GM12878 (cell line): Measurements from ENCODE around the gene TTC9B. TPM values are rescaled to one million over a fixed set of nuclear protein-coding genes. Genes with fewer than 3 reads are reported as not detected.

Experiments used
- ATAC-seq: fragments of 200-7000 bp; cut with Tn5 transposase; 3 replicates; pipeline ENCODE4 v1.9.1; 2020; ENCODE audit warnings: mild to moderate bottlenecking, moderate library complexity
- BruUV-seq: library from RNA; stranded (reverse); fragments of 400-500 nt; replicated peaks from 2 replicates; lab custom pipeline; 2021; lab: Mats Ljungman, UMichigan
- CTCF ChIA-PET: fragments of 300-600 bp; sonication (Branson Sonifier 250); formaldehyde crosslinking; extraction: SDS; loops from one replicate; lab custom pipeline; 2021; ENCODE audit warnings: inconsistent platforms; lab: Yijun Ruan, JAX
- POLR2A ChIA-PET: fragments of 350-600 bp; formaldehyde crosslinking; extraction: SDS; loops from one replicate; lab custom pipeline; 2021; ENCODE audit warnings: inconsistent platforms; lab: Charles Lee
- RAD21 ChIA-PET: fragments of 300-600 bp; sonication (Branson Sonifier 250); formaldehyde crosslinking; loops from one replicate; lab custom pipeline; 2023; ENCODE audit warnings: antibody characterized with exemption; ENCODE audit not compliant: unreplicated experiment; lab: Charles Lee
- SMC1A ChIA-PET: fragments of 300-600 bp; sonication (Branson Sonifier 250); formaldehyde crosslinking; loops from one replicate; lab custom pipeline; 2023; ENCODE audit not compliant: unreplicated experiment, uncharacterized antibody; lab: Charles Lee
- DNase-seq: peaks from one replicate; pipeline ENCODE4 v3.0.0-alpha.2; 2011; ENCODE audit warnings: low read depth, low spot score
- FAIRE-seq: peaks from 3 replicates; lab custom pipeline; 2011; peaks lifted over from hg19 to GRCh38; lab: Jason Lieb, UNC
- H2AFZ ChIP-seq: 2 replicates; pipeline ENCODE4 v1.6.0; 2011; ENCODE audit warnings: low read depth, low read length, control low read depth; ENCODE audit not compliant: control insufficient read depth
- H3K27ac ChIP-seq: 2 replicates; pipeline ENCODE4 v1.5.1; 2011; ENCODE audit warnings: control low read depth; ENCODE audit not compliant: control insufficient read depth, insufficient read depth
- H3K27me3 ChIP-seq, 2 experiments: replicated peaks in 1 of 2; 2 replicates each; pipeline versions ENCODE4 v1.6.0 to v1.6.1; 2011; ENCODE audit warnings: low read length in 1 of 2; ENCODE audit not compliant: control insufficient read depth in 2 of 2, insufficient read depth in 2 of 2
- H3K36me3 ChIP-seq, 2 experiments: 2 replicates each; pipeline ENCODE4 v1.5.1; 2011; ENCODE audit warnings: low read length in 1 of 2; ENCODE audit not compliant: control insufficient read depth in 2 of 2, insufficient read depth in 2 of 2
- H3K4me1 ChIP-seq: 2 replicates; pipeline ENCODE4 v1.6.1; 2011; ENCODE audit warnings: mild to moderate bottlenecking, low read length, moderate library complexity, mixed read lengths; ENCODE audit not compliant: control insufficient read depth, insufficient read depth
- H3K4me2 ChIP-seq: 2 replicates; pipeline ENCODE4 v1.6.0; 2011; ENCODE audit warnings: control low read depth; ENCODE audit not compliant: control insufficient read depth, insufficient read depth
- H3K4me3 ChIP-seq: fragments of 200-600 bp; sonication (generic); 2 replicates; pipeline ENCODE4 v1.5.1; 2016
- H3K79me2 ChIP-seq: 2 replicates; pipeline ENCODE4 v1.6.0; 2011; ENCODE audit warnings: low read length; ENCODE audit not compliant: control insufficient read depth, insufficient read depth
- H3K9ac ChIP-seq: 2 replicates; pipeline ENCODE4 v1.8.0; 2011; ENCODE audit warnings: low read length, control low read depth, mixed read lengths; ENCODE audit not compliant: control insufficient read depth, insufficient read depth
- H3K9me3 ChIP-seq: replicated peaks from 3 replicates; pipeline ENCODE4 v1.5.1; 2011; ENCODE audit warnings: mild to moderate bottlenecking, low read length; ENCODE audit not compliant: control insufficient read depth, insufficient read depth
- H4K20me1 ChIP-seq: 2 replicates; pipeline ENCODE4 v1.6.0; 2011; ENCODE audit not compliant: control insufficient read depth, insufficient read depth
- CHD1 ChIP-seq: IDR thresholded peaks from 2 replicates; pipeline ENCODE4 v1.6.1; 2012; ENCODE audit warnings: low read depth, low read length, improper control_type of control experiment
- CHD4 ChIP-seq: fragments of 200-600 bp; sonication (generic); IDR thresholded peaks from 2 replicates; pipeline ENCODE4 v1.6.1; 2016; ENCODE audit warnings: mild to moderate bottlenecking
- CUX1 ChIP-seq: IDR thresholded peaks from 2 replicates; pipeline ENCODE4 v1.6.1; 2012; ENCODE audit warnings: improper control_type of control experiment, low read depth, low read length; ENCODE audit not compliant: insufficient replicate concordance
- JUNB ChIP-seq: IDR thresholded peaks from 2 replicates; pipeline ENCODE4 v1.6.1; 2016; ENCODE audit warnings: antibody characterized with exemption, mild to moderate bottlenecking
- NFYA ChIP-seq: IDR thresholded peaks from 2 replicates; pipeline ENCODE4 v1.6.1; 2011; ENCODE audit warnings: low read depth, mild to moderate bottlenecking, low read length, improper control_type of control experiment, borderline replicate concordance
- POLR2AphosphoS5 ChIP-seq: IDR thresholded peaks from 2 replicates; pipeline ENCODE4 v1.6.1; 2011; ENCODE audit warnings: mild to moderate bottlenecking, low read length, inconsistent platforms
- SREBF1 ChIP-seq: IDR thresholded peaks from 2 replicates; pipeline ENCODE4 v1.6.1; 2012; ENCODE audit warnings: mild to moderate bottlenecking, low read length
- ZBED1 ChIP-seq: IDR thresholded peaks from 2 replicates; pipeline ENCODE4 v1.6.1; 2016; ENCODE audit warnings: borderline replicate concordance
- ZNF207 ChIP-seq: fragments of 450-650 bp; IDR thresholded peaks from 2 replicates; pipeline ENCODE4 v1.6.1; 2014; ENCODE audit warnings: antibody characterized with exemption, mild to moderate bottlenecking, borderline replicate concordance
- WGBS: methylation state at CpG from one replicate; pipeline ENCODE4 v1.1.6; 2016; ENCODE audit warnings: low lambda C conversion rate; ENCODE audit not compliant: insufficient replicate concordance, insufficient coverage; ENCODE audit errors: missing lambda C conversion rate; 5-methylcytosine and 5-hydroxymethylcytosine counted together
- in situ Hi-C: fragments of 300-500 bp; cut with MboI; formaldehyde crosslinking; loops from 9 replicates; pipeline ENCODE4 v1.14.3; 2018; ENCODE audit warnings: mixed read lengths
- intact Hi-C: fragments of 100-400 bp; cut with micrococcal nuclease; formaldehyde crosslinking; loops from one replicate; pipeline ENCODE4 v1.14.2; 2022; ENCODE audit not compliant: unreplicated experiment
- polyA plus RNA-seq, 11 experiments: library from polyadenylated mRNA; depleted of rRNA in 4 of 11; unstranded in 6 of 11; stranded (reverse) in 5 of 11; fragments of >200 nt; fragmentation: Nextera tagmentation in 4 of 11; fragmentation: Illumina TruSeq in 1 of 11; extraction: Ambion mirVana in 4 of 11; extraction: Trizol in 1 of 11; gene quantifications; 1 replicate in 1 of 11; 2 replicates in 10 of 11; pipeline versions ENCODE4 v1.2.1 to v1.2.3, GENCODE V29; 2011 to 2016; ENCODE audit warnings: inconsistent platforms in 2 of 11, missing spikeins in 2 of 11, low read depth in 1 of 11
- total RNA-seq, 4 experiments: library from RNA; depleted of rRNA in 3 of 4; stranded (reverse); fragments of >200 nt in 3 of 4; fragmentation: Illumina TruSeq in 1 of 4; extraction: Trizol in 1 of 4; gene quantifications; 2 replicates each; pipeline versions ENCODE4 v1.2.1 to v1.2.3, GENCODE V29; 2013 to 2021
- TF ChIP-seq, protein P1 (sequence below): IDR thresholded peaks from 2 replicates; pipeline ENCODE4 v1.6.1; 2012; ENCODE audit warnings: mild to moderate bottlenecking, low read depth, low read length
- TF ChIP-seq, protein P2 (sequence below): fragments of 450-650 bp; IDR thresholded peaks from 2 replicates; pipeline ENCODE4 v1.6.1; 2017; ENCODE audit warnings: antibody characterized with exemption, mild to moderate bottlenecking, moderate library complexity
- TF ChIP-seq, protein P3 (sequence below): fragments of 450-650 bp; IDR thresholded peaks from 2 replicates; pipeline ENCODE4 v1.6.1; 2017; ENCODE audit warnings: borderline replicate concordance

TTC9B gene
- total and polyA plus RNA-seq, 10 of the 15 experiments (the other 5 are each of a cell fraction or from before 2014, with no cell fraction given) = 0.04 to 0.14 (median 0.10) TPM; not detected in 7

GRCh38 chr19:40262422-40262821 lies 44.2 kb upstream of the TTC9B start:
- FAIRE-seq = no peak
- POLR2A ChIA-PET = no interaction called here
- CTCF ChIA-PET = no interaction called here
- SMC1A ChIA-PET = no interaction called here
- WGBS = 85% methylated on average over 3 of the region's 3 CpGs
- Histone ChIP-seq H2AFZ (no peak overlapping the region), H3K27me3 (no peaks in the 10 kb centered on the region), H3K36me3 (peaks cover 16 to 23% of the 10 kb centered on the region in 2 experiments), H3K4me3 (no peak overlapping the region), H4K20me1 (no peaks in the 10 kb centered on the region; the same call in 1 of the 2 replicates), H3K79me2 (peaks cover 9% of the 10 kb centered on the region), H3K9me3 (no peaks in the 10 kb centered on the region; the same call in 2 of the 3 replicates), H3K4me2 (no peak overlapping the region), H3K9ac (no peak overlapping the region), H3K27ac (no peak overlapping the region), H3K4me1 (no peaks in the 10 kb centered on the region)
- in situ Hi-C loops = no loop called here
- no peak for ATAC-seq
- intact Hi-C loops = no loop called here
- BruUV-seq = no TSS peak
- DNase-seq = no peak
- RAD21 ChIA-PET = no interaction called here
- TF ChIP-seq, protein P1, sequence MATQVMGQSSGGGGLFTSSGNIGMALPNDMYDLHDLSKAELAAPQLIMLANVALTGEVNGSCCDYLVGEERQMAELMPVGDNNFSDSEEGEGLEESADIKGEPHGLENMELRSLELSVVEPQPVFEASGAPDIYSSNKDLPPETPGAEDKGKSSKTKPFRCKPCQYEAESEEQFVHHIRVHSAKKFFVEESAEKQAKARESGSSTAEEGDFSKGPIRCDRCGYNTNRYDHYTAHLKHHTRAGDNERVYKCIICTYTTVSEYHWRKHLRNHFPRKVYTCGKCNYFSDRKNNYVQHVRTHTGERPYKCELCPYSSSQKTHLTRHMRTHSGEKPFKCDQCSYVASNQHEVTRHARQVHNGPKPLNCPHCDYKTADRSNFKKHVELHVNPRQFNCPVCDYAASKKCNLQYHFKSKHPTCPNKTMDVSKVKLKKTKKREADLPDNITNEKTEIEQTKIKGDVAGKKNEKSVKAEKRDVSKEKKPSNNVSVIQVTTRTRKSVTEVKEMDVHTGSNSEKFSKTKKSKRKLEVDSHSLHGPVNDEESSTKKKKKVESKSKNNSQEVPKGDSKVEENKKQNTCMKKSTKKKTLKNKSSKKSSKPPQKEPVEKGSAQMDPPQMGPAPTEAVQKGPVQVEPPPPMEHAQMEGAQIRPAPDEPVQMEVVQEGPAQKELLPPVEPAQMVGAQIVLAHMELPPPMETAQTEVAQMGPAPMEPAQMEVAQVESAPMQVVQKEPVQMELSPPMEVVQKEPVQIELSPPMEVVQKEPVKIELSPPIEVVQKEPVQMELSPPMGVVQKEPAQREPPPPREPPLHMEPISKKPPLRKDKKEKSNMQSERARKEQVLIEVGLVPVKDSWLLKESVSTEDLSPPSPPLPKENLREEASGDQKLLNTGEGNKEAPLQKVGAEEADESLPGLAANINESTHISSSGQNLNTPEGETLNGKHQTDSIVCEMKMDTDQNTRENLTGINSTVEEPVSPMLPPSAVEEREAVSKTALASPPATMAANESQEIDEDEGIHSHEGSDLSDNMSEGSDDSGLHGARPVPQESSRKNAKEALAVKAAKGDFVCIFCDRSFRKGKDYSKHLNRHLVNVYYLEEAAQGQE = no peak
- TF ChIP-seq NFYA (no peak), POLR2AphosphoS5 (no peak), ZBED1 (no peak), CHD4 (no peak), JUNB (no peak), CHD1 (no peak), ZNF207 (no peak), SREBF1 (no peak), CUX1 (no peak)
- TF ChIP-seq, protein P2, sequence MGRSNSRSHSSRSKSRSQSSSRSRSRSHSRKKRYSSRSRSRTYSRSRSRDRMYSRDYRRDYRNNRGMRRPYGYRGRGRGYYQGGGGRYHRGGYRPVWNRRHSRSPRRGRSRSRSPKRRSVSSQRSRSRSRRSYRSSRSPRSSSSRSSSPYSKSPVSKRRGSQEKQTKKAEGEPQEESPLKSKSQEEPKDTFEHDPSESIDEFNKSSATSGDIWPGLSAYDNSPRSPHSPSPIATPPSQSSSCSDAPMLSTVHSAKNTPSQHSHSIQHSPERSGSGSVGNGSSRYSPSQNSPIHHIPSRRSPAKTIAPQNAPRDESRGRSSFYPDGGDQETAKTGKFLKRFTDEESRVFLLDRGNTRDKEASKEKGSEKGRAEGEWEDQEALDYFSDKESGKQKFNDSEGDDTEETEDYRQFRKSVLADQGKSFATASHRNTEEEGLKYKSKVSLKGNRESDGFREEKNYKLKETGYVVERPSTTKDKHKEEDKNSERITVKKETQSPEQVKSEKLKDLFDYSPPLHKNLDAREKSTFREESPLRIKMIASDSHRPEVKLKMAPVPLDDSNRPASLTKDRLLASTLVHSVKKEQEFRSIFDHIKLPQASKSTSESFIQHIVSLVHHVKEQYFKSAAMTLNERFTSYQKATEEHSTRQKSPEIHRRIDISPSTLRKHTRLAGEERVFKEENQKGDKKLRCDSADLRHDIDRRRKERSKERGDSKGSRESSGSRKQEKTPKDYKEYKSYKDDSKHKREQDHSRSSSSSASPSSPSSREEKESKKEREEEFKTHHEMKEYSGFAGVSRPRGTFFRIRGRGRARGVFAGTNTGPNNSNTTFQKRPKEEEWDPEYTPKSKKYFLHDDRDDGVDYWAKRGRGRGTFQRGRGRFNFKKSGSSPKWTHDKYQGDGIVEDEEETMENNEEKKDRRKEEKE = no peak
- TF ChIP-seq, protein P3, sequence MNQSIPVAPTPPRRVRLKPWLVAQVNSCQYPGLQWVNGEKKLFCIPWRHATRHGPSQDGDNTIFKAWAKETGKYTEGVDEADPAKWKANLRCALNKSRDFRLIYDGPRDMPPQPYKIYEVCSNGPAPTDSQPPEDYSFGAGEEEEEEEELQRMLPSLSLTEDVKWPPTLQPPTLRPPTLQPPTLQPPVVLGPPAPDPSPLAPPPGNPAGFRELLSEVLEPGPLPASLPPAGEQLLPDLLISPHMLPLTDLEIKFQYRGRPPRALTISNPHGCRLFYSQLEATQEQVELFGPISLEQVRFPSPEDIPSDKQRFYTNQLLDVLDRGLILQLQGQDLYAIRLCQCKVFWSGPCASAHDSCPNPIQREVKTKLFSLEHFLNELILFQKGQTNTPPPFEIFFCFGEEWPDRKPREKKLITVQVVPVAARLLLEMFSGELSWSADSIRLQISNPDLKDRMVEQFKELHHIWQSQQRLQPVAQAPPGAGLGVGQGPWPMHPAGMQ = no peak
